ENCODE measurements around the gene ZNF607. TPM values are rescaled to one million over a fixed set of nuclear protein-coding genes. Genes with fewer than 3 reads are reported as not detected.

The ZNF607 gene
- total RNA-seq, 1 donor from 2014 or later = 6.3 TPM

- no peaks in the 10 kb centered on the region for H3K27me3 Mint-ChIP-seq (ENCODE audit: low read depth, unreplicated experiment)
These were observed 64.3 kb downstream of the ZNF607 start, which contains the start of gene ZFP30 for GRCh38 chr19:37655301-37655688. Gene ZFP30 (minus strand): TSS chr19:37655465. CDS start chr19:37647822, 7,643 bp downstream.

GRCh38 chr19:37654629-37655300, 64.8 kb downstream of the ZNF607 start:
- Mint-ChIP-seq H3K36me3 (ENCODE audit: low read depth, unreplicated experiment) (peaks cover 8% of the 10 kb centered on the region), H3K4me1 (ENCODE audit: low read depth, unreplicated experiment) (peaks cover 2% of the 10 kb centered on the region)
- H3K27ac ChIP-seq (ENCODE audit: low read depth, low read length) = peak overlapping the region; percentile 86

More at GRCh38 chr19:37655301-37655688, 64.3 kb downstream of the ZNF607 start, which contains the start of gene ZFP30:
- peak within 1 kb of the TSS; percentile 89 for H3K9ac ChIP-seq (ENCODE audit: low read length)
- Mint-ChIP-seq H3K9me3 (ENCODE audit: unreplicated experiment) (peaks cover 11% of the 10 kb centered on the region), H3K4me3 (ENCODE audit: unreplicated experiment) (peak within 1 kb of the TSS; percentile 96), H3K27ac (ENCODE audit: unreplicated experiment) (peak within 1 kb of the TSS; percentile 81), H3K36me3 (ENCODE audit: low read depth, unreplicated experiment) (peaks cover 4% of the 10 kb centered on the region), H3K4me1 (ENCODE audit: low read depth, unreplicated experiment) (peaks cover 2% of the 10 kb centered on the region)
- H3K79me2 ChIP-seq (ENCODE audit: insufficient read depth, low read length) = peaks cover 47% of the 10 kb centered on the region
- H3K27me3 ChIP-seq (ENCODE audit: insufficient read depth, low read length) = no peaks in the 10 kb centered on the region
- DNase-seq (ENCODE audit: low read depth) = peak; percentile 70
- H3K27ac ChIP-seq (ENCODE audit: low read depth, low read length) = peak within 1 kb of the TSS; percentile 86
- H3K36me3 ChIP-seq (ENCODE audit: insufficient read depth, low read length) = no peaks in the 10 kb centered on the region
- peak within 1 kb of the TSS; percentile 97 for H3K4me2 ChIP-seq (ENCODE audit: low read length)
- TF ChIP-seq EZH2 (IDR thresholded peaks at IDR 0.05; ENCODE audit: insufficient read depth, low read length) (no peak), CTCF (IDR thresholded peaks at IDR 0.05; ENCODE audit: insufficient read depth, low read depth, low read length) (no peak)
- no peaks in the 10 kb centered on the region for H3K9me3 ChIP-seq (ENCODE audit: insufficient read depth, low read depth, low read length)
- peak within 1 kb of the TSS; percentile 100 for H2AFZ ChIP-seq (ENCODE audit: low read depth, low read length)
- no peak for FAIRE-seq
- H3K4me3 ChIP-seq (ENCODE audit: insufficient read depth, low read depth, low read length) = peak within 1 kb of the TSS; percentile 87
- H3K4me1 ChIP-seq (ENCODE audit: insufficient read depth, low read length) = peaks cover 14% of the 10 kb centered on the region
- peaks cover 8% of the 10 kb centered on the region for H4K20me1 ChIP-seq (ENCODE audit: insufficient read depth, low read length)

More at GRCh38 chr19:37654629-37655300, 64.8 kb downstream of the ZNF607 start:
- no peaks in the 10 kb centered on the region for H3K27me3 ChIP-seq (ENCODE audit: insufficient read depth, low read length)
- H3K4me2 ChIP-seq (ENCODE audit: low read length) = peak overlapping the region; percentile 97
- H3K36me3 ChIP-seq (ENCODE audit: insufficient read depth, low read length) = no peaks in the 10 kb centered on the region
- peak overlapping the region; percentile 89 for H3K9ac ChIP-seq (ENCODE audit: low read length)
- H4K20me1 ChIP-seq (ENCODE audit: insufficient read depth, low read length) = peaks cover 8% of the 10 kb centered on the region
- peaks cover 14% of the 10 kb centered on the region for H3K4me1 ChIP-seq (ENCODE audit: insufficient read depth, low read length)
- H3K4me3 Mint-ChIP-seq (ENCODE audit: unreplicated experiment) = peak overlapping the region; percentile 96
- peak overlapping the region; percentile 87 for H3K4me3 ChIP-seq (ENCODE audit: insufficient read depth, low read depth, low read length)
- H3K9me3 ChIP-seq (ENCODE audit: insufficient read depth, low read depth, low read length) = no peaks in the 10 kb centered on the region
- H3K27ac Mint-ChIP-seq (ENCODE audit: unreplicated experiment) = peak overlapping the region; percentile 41
- DNase-seq (ENCODE audit: low read depth) = peak; percentile 39
- FAIRE-seq = no peak
- H2AFZ ChIP-seq (ENCODE audit: low read depth, low read length) = peak overlapping the region; percentile 100
- no peaks in the 10 kb centered on the region for H3K27me3 Mint-ChIP-seq (ENCODE audit: low read depth, unreplicated experiment)
- TF ChIP-seq CTCF (IDR thresholded peaks at IDR 0.05; ENCODE audit: insufficient read depth, low read depth, low read length) = no peak
- no peak for TF ChIP-seq EZH2 (IDR thresholded peaks at IDR 0.05; ENCODE audit: insufficient read depth, low read length)
- H3K9me3 Mint-ChIP-seq (ENCODE audit: unreplicated experiment) = peaks cover 11% of the 10 kb centered on the region
- peaks cover 52% of the 10 kb centered on the region for H3K79me2 ChIP-seq (ENCODE audit: insufficient read depth, low read length)
